Right atrium auricular region (tissue), 2 donors: ENCODE results near the gene MAK. TPM values are rescaled to one million over a fixed set of nuclear protein-coding genes. Genes with fewer than 3 reads are reported as not detected.
A peak's percentile ranks its signal among the peaks of the same experiment; 100 is the strongest.
"Not testable (repeated sequence)": the region's sequence is repeated elsewhere in the genome, so short reads cannot be mapped to it uniquely, and the experiment has no call there.

Experiments
- DNase-seq: peaks from one replicate; pipeline ENCODE4 v3.0.0-alpha.2; 2019; ENCODE audit warnings: low spot score
- H3K27ac ChIP-seq, 2 donors: fragments of 200-600 bp; sonication (generic); 1 replicate in 1 of 2; 2 replicates in 1 of 2; pipeline ENCODE4 v1.5.1; 2016 to 2019
- H3K27me3 ChIP-seq, 2 donors: fragments of 200-600 bp; sonication (generic); one replicate each; pipeline versions ENCODE4 v1.5.1 to v1.6.0; 2017 to 2019
- H3K36me3 ChIP-seq: fragments of 200-600 bp; sonication (generic); one replicate; pipeline ENCODE4 v1.5.1; 2016
- H3K4me1 ChIP-seq, 2 donors: fragments of 200-600 bp; sonication (generic); one replicate each; pipeline versions ENCODE4 v1.5.1 to v1.6.0; 2017 to 2019
- H3K4me3 ChIP-seq, 2 donors: fragments of 200-600 bp; sonication (generic); 1 replicate in 1 of 2; 2 replicates in 1 of 2; pipeline ENCODE4 v1.5.1; 2017 to 2019; ENCODE audit warnings: mild to moderate bottlenecking in 1 of 2, moderate library complexity in 1 of 2
- H3K9me3 ChIP-seq, 2 donors: fragments of 200-600 bp; sonication (generic); one replicate each; pipeline ENCODE4 v1.5.1; 2019
- total RNA-seq, 2 donors: library from RNA; depleted of rRNA; stranded (reverse); fragments of >200 nt; gene quantifications; one replicate each; pipeline ENCODE4 v1.1.0, GENCODE V29; 2016
- TF ChIP-seq, protein P1 (sequence below), 2 donors: fragments of 200-600 bp; sonication (generic); IDR thresholded peaks; one replicate each; pipeline ENCODE4 v1.5.1; 2019; ENCODE audit warnings: antibody characterized with exemption in 2 of 2

MAK gene
- total RNA-seq, 2 donors from 2014 or later: 0.16 TPM; not detected in 1

DNA sequence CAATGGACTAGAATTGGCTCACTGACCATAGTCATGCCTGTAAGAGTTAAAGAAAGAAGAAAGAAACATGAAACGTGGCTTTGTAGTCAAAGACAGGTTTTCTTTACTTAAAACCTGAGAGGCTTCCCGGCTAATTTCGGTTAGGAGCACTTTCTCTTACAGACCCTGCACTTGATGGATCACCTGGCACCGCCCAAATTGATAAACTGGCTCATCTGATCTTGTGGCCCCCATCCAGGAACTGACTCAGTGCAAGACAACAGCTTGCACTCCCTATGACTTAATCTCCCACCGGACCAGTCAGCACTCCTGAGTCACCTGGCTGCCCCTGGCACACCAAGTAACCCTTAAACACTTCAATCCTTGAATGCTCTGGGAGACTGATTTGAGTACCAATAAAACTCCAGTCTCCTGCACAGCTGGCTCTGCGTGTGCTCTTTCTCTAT, 78.4 kb downstream of the MAK start:
- Histone ChIP-seq H3K27me3 (no peaks in the 10 kb centered on the region), H3K27ac (peak overlapping the region; percentile 3 to 8)

DNA sequence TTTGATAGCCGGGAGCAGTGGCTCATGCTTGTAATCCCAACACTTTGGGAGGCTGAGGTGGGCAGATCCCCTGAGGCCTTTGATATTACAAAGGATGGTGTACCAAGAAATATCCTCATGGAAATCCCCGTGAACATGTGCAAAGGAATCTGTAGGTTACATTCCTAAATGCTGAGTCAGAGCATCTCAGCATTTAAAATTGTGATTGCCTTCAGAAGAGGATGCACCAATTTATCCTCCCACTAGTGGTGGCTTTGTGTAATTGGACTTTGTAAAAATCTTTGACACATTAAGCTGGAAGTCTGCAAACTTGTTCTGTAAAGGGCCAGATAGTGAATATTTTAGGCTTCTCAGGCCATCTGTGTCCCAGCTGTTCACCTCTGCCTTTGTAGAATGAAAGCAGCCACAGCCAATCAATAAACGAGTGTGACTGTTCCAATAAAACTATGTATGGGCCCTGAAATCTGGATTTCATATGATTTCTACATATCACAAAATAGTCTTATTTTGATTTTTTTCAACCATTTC, 79.0 kb downstream of the MAK start:
- TF ChIP-seq, protein P1, sequence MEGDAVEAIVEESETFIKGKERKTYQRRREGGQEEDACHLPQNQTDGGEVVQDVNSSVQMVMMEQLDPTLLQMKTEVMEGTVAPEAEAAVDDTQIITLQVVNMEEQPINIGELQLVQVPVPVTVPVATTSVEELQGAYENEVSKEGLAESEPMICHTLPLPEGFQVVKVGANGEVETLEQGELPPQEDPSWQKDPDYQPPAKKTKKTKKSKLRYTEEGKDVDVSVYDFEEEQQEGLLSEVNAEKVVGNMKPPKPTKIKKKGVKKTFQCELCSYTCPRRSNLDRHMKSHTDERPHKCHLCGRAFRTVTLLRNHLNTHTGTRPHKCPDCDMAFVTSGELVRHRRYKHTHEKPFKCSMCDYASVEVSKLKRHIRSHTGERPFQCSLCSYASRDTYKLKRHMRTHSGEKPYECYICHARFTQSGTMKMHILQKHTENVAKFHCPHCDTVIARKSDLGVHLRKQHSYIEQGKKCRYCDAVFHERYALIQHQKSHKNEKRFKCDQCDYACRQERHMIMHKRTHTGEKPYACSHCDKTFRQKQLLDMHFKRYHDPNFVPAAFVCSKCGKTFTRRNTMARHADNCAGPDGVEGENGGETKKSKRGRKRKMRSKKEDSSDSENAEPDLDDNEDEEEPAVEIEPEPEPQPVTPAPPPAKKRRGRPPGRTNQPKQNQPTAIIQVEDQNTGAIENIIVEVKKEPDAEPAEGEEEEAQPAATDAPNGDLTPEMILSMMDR (IDR thresholded peaks at IDR 0.05): peak in 1 of 2 donors; percentile 59
- Histone ChIP-seq H3K27ac (peak overlapping the region in 1 of 2 donors; percentile 3), H3K27me3 (no peaks in the 10 kb centered on the region), H3K4me3 (no peak overlapping the region), H3K4me1 (peaks cover 0 to 10% of the 10 kb centered on the region in 2 donors), H3K9me3 (no peaks in the 10 kb centered on the region), H3K36me3 (peaks cover 35% of the 10 kb centered on the region)
- no peak for DNase-seq

More for the DNA sequence above, 78.4 kb downstream of the MAK start:
- no peak overlapping the region for H3K4me3 ChIP-seq
- peaks cover 0 to 10% of the 10 kb centered on the region in 2 donors for H3K4me1 ChIP-seq
- DNase-seq: no peak
- no peaks in the 10 kb centered on the region for H3K9me3 ChIP-seq
- TF ChIP-seq, protein P1 (IDR thresholded peaks at IDR 0.05): no peak
- peaks cover 29% of the 10 kb centered on the region for H3K36me3 ChIP-seq

DNA sequence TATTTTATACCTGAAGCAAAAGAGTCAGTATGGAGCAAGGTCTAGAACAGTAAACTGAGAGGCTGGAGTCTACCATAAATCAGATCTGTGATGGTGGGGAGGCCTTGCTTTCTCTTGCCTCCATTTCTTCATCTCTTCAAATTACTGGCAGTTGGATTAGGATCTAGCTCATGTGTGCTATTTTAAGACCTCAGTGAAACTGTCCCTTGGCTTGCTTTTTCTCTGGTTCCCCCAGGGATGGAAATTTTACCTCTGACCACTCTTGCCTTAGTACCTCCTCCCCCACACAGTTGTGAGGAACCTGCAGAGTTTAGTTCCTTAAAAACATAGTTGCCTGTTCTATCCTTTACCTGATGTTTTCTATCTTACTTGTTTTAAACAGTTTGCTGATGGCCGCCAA, 82.3 kb downstream of the MAK start:
- DNase-seq: no peak
- H3K36me3 ChIP-seq: peaks cover 60% of the 10 kb centered on the region
- no peak overlapping the region for H3K27ac ChIP-seq
- H3K9me3 ChIP-seq: no peaks in the 10 kb centered on the region
- TF ChIP-seq, protein P1 (IDR thresholded peaks at IDR 0.05): no peak
- H3K4me1 ChIP-seq: peaks cover 0 to 14% of the 10 kb centered on the region in 2 donors
- no peaks in the 10 kb centered on the region for H3K27me3 ChIP-seq
- H3K4me3 ChIP-seq: no peak overlapping the region

DNA sequence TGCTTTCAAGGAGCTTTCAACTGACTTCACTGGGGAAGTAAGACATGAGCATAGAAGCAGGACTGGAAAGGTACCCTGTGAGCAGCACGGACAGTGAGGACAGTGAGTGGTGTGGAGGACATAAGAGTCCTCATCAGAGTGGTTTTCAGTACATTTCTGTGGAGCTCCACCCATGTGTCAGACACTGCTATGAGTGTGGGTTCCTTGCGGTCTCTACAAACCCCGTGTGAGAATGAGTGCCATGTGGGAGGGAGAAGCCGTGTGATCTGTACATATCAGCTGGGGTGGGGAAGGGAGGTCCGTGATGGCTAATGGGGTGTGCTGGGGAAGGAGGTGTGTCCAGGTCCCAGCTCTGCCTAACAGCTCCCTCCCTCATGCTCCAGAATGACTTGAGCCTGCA, 86.6 kb downstream of the MAK start:
- not testable (repeated sequence) for H3K27ac ChIP-seq, H3K4me3 ChIP-seq, H3K9me3 ChIP-seq, DNase-seq, H3K27me3 ChIP-seq
- H3K36me3 ChIP-seq: peaks cover 51% of the 10 kb centered on the region
- H3K4me1 ChIP-seq: peaks cover 0 to 36% of the 10 kb centered on the region in 2 donors

DNA sequence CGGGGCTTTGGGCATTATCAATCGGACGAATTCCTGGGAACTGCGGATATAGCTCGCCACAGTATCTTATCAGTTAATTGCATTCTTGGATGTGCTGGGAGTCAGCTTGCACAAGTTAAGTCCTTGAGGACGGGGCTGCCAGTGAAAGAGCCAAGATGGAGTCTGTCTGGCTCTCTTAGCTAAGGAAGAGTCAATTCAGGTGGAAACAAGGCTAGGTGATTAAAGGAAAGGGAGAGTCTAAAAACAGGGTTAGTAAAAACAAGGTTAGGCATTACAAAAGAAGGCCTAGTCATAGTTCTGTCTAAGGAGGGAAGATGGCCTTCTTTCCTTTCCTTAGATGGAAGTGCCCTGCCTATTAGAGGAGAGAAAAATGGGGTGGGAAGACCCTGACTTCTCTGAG, 87.8 kb downstream of the MAK start:
- H3K9me3 ChIP-seq, H3K27ac ChIP-seq, H3K4me3 ChIP-seq, DNase-seq, H3K27me3 ChIP-seq: not testable (repeated sequence)
- H3K4me1 ChIP-seq: peaks cover 0 to 36% of the 10 kb centered on the region in 2 donors
- H3K36me3 ChIP-seq: peaks cover 39% of the 10 kb centered on the region

DNA sequence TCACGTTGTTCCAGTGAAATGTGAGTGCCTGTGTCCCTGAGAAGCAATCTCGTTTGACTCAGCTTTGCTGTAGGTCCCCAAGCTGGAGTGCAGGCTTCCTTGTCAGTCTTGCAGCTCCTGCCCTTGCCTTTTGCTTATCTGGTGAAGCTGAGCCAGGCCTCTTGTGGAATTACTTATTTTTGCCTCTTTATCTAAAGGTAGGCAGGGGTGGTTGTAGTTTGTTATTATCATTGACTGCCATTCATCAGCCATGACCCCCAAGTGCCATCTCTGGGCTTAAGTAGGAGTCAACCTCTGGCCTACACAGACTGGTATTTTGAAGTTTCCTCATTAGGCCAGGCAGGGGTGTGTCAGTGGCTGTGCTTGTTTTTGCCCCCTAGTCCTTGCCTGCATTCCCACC, 88.6 kb downstream of the MAK start:
- no peak overlapping the region for H3K4me3 ChIP-seq
- no peaks in the 10 kb centered on the region for H3K9me3 ChIP-seq
- TF ChIP-seq, protein P1 (IDR thresholded peaks at IDR 0.05): no peak
- no peaks in the 10 kb centered on the region for H3K27me3 ChIP-seq
- peaks cover 0 to 36% of the 10 kb centered on the region in 2 donors for H3K4me1 ChIP-seq
- H3K27ac ChIP-seq: peak overlapping the region in 1 of 2 donors; percentile 5
- H3K36me3 ChIP-seq: peaks cover 31% of the 10 kb centered on the region
- no peak for DNase-seq
